HT-29 (cell line): Measurements from ENCODE around the gene SMIM10L1. TPM values are rescaled to one million over a fixed set of nuclear protein-coding genes. Genes with fewer than 3 reads are reported as not detected.
A peak's percentile ranks its signal among the peaks of the same experiment; 100 is the strongest.

ENCODE experiments used
- DNase-seq: peaks from one replicate; pipeline ENCODE4 v3.0.0-alpha.2; 2015; ENCODE audit warnings: low spot score
- total RNA-seq: library from RNA; depleted of rRNA; stranded (reverse); fragments of >200 nt; shearing (Covaris generic); gene quantifications from 2 replicates; pipeline ENCODE4 v1.2.3, GENCODE V29; 2014; rRNA removed

Gene SMIM10L1
- 6.1 and 6.7 TPM in 2 replicates for total RNA-seq

- peak; percentile 95 for DNase-seq
These were observed at the start of gene SMIM10L1 for GRCh38 chr12:11171145-11171968. SMIM10L1 (plus strand) TSS chr12:11171194; CDS start chr12:11171357, 163 bp downstream.

DNA sequence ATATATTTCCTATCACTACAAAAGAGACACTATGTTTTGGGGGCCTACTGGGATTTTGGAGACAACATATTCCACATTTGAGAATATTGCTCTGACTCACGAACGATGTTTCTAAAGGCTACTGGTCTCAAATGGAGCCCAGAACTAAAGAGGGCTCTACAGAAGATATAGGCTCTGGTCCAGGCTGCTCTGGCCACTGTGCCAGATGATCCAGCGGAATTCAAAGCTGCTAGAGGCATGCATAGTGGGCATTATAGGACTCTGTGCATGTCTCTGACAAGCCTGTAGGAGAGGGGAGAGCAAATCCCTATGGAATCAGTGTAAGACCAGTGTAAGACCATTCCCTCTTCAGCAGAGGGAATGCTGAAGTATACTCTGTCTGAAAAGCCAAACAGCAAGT is 40.6 kb upstream of the SMIM10L1 start:
- no peak for DNase-seq

- DNase-seq = no peak
These were observed 40.0 kb upstream of the SMIM10L1 start for GRCh38 chr12:11130999-11131398.

DNA sequence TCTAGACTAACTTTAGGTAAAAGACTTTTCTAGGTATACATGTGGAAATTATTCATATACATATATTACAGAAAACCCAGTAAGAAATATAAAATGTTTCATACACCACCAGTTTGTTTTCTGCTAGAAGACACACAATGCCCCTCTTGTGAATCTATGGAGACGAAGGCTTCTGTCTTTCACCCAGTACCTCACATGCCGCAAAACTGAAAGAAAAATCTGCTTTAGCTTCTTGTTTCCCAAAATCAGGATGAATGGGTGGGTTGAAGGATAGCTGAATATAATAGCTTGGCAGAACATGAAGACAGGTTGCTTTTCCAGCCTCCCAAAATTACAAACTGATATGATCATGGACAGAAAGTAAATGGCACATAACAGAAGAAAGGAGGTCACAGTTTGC is 37.8 kb upstream of the SMIM10L1 start:
- no peak for DNase-seq

DNA sequence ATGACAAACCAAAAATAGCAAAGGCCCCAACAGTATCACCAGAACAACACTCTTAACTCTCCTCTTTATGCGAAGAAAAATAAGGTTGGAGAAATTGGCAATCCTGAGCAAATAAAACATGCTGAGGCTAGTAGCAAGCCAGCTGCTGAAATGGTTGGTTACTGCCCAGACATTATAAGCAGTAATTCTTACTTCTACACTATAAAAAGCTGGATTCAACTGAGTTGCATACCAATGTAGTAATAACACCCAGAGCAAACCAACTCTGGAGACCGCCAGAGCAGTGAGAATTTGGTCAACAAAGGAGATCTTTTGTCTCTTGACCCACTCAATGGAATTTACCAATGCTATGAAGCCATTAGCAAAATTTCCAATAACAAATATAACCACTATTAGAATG is 37.2 kb upstream of the SMIM10L1 start:
- DNase-seq = no peak

DNA sequence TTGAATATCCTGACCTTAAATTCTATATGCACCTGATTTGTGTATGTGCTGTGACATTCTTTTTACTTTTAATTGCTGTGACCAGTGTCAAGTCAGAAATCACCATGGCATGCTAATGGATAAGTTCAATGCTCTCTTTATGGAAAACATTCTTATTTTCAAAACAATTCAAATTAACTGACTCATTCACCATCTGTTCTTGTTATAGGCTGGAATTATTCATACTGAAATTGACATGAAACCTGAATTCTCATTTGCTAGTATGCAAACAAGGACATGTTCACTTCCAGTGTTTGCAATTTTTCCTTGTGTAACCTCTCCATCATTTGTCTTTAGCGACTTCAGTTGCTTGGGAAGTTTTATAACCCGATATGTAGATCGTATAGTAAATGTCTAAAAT is 36.7 kb upstream of the SMIM10L1 start, which contains the start of gene TAS2R30:
TSS of gene TAS2R30 (minus strand) at position 340 of the 400 bp plus-strand sequence. CDS start 400 bp downstream, outside the sequence.
- DNase-seq = no peak

DNA sequence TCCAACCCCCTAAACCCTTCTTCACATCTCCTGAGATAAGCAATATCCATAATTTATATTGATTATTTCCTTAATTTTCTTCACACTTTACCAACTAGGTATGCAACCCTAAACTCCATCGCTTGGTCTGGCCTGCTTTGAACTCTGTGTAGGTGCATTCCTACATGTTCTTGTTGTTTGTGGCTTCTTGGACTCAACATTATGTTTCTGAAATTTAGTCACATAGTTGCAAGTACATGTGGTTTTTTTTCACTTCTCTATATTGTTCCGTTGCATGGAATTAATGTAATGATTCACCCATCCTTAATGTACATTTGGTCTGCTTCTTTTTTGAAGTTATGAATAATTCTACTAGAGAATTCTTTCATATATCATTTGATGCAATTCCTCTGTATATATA is 34.9 kb upstream of the SMIM10L1 start:
- no peak for DNase-seq

GRCh38 chr12:11143352-11143751 is 27.6 kb upstream of the SMIM10L1 start:
- DNase-seq = no peak

- no peak for DNase-seq
These were observed 26.7 kb upstream of the SMIM10L1 start for GRCh38 chr12:11144297-11144696.

DNA sequence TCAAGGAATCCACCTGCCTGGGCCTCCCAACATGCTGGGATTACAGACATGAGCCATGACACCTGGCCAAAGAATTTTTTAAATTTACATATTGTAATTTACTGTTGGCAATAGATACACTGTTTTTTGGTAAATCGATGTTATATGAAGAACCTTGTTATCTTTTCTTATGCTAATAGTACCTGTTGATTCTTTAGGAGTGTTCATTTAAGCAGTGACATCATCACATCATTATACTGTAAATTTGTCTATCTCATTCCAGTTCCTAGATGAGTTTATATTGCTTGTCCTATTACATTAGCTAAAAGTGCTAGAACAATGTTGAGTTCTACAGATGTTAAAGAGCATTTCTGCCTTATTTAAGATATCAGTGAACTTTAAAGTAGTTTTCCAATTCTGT is 23.6 kb upstream of the SMIM10L1 start:
- DNase-seq = no peak

- no peak for DNase-seq
These were observed 20.2 kb upstream of the SMIM10L1 start for GRCh38 chr12:11150832-11151231.

DNA sequence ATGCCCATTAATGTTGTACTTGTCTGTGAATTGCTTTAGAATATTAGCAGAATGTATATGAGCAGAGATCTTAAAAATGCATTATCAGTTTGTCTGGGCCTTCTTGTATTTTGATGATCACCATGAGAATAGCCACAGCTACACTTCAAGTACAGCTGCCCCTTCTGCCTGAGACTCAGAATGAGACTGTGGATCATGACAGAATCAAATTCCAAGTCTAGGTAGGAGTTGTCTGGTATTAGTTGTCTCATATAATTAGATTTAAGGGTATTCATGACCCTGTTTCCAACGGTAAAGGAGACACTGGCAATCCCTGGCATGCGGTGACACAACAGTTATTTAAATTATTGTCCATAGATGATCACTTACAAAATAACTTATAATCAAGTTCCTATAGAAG is 18.3 kb upstream of the SMIM10L1 start:
- no peak for DNase-seq

DNA sequence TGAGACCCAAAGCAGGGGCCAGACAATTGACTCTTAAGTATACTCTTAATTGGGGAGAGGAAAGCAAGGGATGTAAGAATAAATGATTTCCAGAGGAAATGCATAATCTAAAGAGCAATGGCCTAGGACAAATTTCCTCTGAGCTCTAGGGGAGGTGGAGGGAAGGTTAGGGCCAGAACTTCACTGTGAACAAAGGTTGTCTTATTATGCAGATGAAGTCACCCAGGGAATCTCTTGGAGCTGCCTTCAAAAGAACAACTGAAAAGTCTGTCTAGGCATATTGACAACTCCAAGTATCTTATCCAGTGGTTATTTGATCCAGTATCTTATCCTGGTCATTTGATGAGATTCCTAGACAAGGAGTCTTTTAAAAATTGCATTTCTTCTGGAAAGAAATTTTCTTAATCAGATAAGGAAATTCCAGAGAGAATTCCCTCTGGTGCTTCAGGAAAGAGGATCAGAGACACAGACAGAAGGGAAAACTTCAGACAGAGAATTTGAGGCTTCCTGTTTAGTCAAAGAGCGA is 16.5 kb upstream of the SMIM10L1 start:
- DNase-seq = no peak

- no peak for DNase-seq
These were observed 12.0 kb upstream of the SMIM10L1 start for GRCh38 chr12:11158885-11159444.

GRCh38 chr12:11162502-11162901 is 8.5 kb upstream of the SMIM10L1 start:
- no peak for DNase-seq

DNA sequence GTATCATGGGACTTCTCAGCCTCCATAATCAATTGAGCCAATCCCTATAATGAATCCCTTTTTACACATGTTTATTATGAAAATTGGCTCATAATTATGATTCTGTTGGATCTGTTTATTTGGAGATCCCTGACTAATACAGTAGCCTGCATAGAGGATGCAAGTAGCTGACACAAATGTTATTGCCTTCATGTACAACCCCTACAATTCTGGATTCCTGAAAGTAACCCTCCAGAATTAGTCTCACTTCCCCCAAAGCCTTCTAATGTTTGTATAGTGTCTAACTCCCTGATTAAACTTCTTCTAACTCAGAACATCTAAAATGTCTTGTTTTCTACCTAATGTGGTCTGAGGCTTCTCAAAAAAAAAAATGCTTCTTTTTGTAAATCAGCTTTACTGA is 6.6 kb upstream of the SMIM10L1 start:
- no peak for DNase-seq

DNA sequence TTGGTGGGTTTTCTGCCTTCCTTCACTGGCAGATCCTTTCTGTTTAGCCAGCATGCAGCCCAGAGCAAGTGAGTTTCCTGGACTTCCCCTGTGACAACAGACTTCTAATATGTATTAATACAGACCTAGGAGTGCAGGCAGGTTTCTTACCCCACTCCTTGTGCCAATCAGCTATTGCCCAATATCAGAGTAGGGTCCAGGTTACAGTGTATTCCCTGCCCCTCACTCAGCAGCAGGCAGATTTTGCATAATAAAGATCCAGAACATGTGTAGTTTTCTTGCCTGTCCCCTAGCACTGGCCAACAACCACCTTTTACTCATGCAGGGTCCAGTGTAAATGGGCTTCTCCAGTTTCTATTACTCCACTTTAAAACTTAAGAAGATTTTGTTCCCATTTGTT is 4.7 kb upstream of the SMIM10L1 start:
- no peak for DNase-seq

- DNase-seq = no peak
These were observed 217 bp upstream of the SMIM10L1 start for GRCh38 chr12:11170810-11171144.

DNA sequence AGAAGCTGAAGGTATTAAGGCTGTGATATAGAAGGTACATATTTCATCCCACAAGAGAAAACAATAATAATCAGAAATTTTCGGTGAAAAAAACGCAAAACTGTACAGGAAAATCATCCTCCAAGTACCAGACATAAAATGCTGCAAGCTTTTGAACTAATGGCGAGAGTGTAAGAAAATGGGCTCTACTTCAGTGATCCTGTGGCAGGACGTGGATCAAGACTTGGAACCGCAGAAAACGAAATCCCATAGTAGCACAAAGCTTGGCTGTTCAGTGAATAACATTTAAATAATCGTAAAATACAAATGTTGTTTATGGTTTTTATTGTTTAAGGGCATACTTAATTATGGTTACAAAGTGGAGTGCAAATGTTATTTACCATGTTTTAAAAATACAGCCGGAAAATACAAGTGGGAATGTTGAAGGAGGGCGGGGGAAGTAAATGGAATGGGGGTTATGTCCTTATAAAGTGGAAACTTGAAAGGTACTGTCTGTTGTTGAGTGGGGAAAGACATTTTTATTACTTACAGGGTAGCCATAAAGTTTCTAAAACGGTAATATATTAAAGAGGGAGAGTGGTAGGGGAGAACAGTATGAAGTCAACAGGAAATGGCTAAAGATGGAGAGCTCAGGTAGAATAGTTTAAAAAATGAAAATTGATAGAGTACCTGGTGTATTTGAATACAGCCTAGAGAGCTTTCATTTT is 1.1 kb downstream of the SMIM10L1 start:
- DNase-seq = peak; percentile 58

- no peak for DNase-seq
These were observed 3.0 kb downstream of the SMIM10L1 start for GRCh38 chr12:11174022-11174421.

DNA sequence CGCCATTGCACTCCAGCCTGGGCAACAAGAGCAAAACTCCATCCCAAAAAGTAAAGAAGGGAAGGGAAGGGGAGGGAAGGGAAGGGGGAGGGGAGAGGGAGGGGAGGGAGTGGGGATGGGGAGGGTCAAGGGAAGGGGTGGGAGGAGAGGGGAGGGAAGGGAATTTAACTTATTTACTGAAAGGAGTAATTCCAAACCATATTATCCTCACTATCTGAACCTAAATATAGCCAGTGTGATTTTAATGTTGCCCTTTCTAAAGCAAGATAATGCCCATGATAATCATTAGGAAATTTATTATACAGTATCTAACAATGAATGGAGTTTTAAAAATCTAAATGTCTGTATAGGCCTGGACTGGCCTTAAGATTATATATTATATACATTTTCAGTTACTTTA is 7.3 kb downstream of the SMIM10L1 start:
- DNase-seq = no peak

DNA sequence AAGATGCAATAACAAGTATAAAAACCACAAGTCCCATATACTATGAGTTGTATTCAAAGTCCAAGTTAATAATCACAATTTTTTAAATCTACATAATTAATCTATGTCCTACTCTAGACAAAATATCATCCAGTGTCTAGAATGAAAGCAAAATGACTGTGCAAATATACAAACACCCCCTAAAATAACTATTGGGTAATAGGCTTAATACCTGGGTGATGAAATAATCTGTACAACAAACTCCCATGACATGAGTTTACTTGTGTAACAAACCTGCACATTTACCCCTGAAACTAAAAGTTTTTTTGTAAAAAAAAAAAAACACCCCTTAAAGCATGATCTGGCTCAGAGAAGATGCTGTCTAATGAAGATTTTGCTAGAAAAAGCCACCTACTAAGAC is 11.5 kb downstream of the SMIM10L1 start:
- DNase-seq = no peak
